OCI-LY3 (cell line): Measurements from ENCODE around the gene JAKMIP1.

Source experiments
- EZH2phosphoT487 ChIP-seq: fragments of 200-600 bp; shearing (Covaris generic); IDR thresholded peaks from 2 replicates; pipeline ENCODE4 v1.6.1; 2018; ENCODE audit warnings: antibody characterized with exemption, mixed run types, low read depth
- TF ChIP-seq, protein P1 (sequence below): fragments of 200-600, 300-600 bp; sonication (generic); IDR thresholded peaks from 2 replicates; pipeline ENCODE4 v1.5.1; 2014; ENCODE audit warnings: antibody characterized with exemption, low read length, low read depth

DNA sequence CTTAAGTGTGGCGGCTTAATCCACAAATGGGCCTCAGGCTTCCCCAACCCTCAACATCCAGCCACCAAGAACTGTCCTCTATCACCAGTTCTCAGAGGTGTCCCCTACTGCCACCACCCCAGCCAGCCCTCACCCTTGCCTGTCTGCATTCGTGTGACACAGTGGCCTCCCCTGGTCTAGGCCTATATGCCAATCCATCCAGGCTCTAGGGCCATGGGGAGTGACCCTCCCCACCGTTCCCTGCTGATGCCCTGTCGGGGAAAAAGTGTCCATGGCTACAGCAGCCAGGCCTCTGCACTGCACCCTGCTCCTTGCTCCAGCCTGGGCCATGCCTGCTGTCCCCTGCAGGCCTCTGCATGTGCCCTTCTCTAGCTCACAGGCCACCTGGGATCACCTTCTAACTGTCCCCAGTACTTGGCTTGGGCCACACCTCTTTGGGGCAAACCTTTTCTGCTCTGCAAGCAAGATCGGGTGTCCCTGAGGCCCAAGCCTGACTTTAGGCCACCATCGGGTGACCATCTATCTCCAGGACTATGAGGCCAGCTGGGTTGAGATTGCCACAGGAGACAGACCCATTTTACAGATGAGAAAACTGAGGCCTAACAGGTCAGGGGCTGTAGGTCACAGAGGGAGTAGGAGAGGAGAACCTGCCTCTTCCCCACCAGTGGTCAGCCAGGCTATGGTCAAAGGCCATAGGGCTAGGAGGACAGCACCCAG lies 75.8 kb downstream of the JAKMIP1 start:
- TF ChIP-seq, protein P1, sequence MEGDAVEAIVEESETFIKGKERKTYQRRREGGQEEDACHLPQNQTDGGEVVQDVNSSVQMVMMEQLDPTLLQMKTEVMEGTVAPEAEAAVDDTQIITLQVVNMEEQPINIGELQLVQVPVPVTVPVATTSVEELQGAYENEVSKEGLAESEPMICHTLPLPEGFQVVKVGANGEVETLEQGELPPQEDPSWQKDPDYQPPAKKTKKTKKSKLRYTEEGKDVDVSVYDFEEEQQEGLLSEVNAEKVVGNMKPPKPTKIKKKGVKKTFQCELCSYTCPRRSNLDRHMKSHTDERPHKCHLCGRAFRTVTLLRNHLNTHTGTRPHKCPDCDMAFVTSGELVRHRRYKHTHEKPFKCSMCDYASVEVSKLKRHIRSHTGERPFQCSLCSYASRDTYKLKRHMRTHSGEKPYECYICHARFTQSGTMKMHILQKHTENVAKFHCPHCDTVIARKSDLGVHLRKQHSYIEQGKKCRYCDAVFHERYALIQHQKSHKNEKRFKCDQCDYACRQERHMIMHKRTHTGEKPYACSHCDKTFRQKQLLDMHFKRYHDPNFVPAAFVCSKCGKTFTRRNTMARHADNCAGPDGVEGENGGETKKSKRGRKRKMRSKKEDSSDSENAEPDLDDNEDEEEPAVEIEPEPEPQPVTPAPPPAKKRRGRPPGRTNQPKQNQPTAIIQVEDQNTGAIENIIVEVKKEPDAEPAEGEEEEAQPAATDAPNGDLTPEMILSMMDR, result no peak
- no peak for TF ChIP-seq EZH2phosphoT487
